ENCODE measurements around the gene DUSP2. TPM values are rescaled to one million over a fixed set of nuclear protein-coding genes. Genes with fewer than 3 reads are reported as not detected.

Gene DUSP2
- total RNA-seq, 1 donor, result 3.3 TPM

DNA sequence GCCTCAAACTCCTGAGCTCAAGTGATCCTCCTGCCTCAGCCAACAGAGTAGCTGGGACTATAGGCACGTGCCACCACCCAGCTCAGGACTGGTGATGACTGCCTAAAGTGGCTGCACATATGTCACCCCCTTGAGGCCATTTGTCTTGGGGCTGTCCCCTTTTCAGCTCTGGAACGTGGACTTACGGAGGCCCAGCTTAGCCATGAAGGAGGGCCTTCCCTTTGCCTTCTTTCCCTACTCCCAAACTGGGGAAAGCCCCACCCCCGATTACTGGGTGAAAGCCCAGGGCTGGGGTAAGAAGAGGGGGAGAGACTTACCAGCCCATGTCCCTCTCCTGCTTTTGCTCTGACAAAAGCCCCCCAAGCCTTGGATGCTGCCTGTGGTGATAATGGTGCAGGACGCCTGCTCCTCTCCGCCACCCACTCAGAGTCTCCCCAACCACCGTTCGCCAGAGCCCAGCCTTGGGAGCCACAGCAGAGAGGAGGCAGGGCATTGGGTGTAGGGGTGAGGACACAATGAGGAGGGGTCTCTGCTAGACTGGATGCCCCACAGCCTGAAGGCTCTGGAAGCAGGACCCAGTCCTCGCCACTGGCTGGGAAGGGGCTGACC, 2.5 kb upstream of the DUSP2 start:
- no peak overlapping the region for H3K4me3 ChIP-seq (ENCODE audit: insufficient read depth, low read length)
- H3K4me2 ChIP-seq (ENCODE audit: insufficient read depth, low read length), result no peak overlapping the region
- no peaks in the 10 kb centered on the region for H3K9me3 ChIP-seq (ENCODE audit: low read depth, low read length)
- DNase-seq (ENCODE audit: insufficient read length, low spot score, missing footprints), result peak; percentile 70
- H3K27ac ChIP-seq (ENCODE audit: low read depth, low read length), result peak overlapping the region; percentile 66
- H3K4me1 ChIP-seq (ENCODE audit: insufficient read depth, low read length), result peaks cover 34% of the 10 kb centered on the region
- peaks cover 3% of the 10 kb centered on the region for H4K20me1 ChIP-seq (ENCODE audit: insufficient read depth, low read length)
- TF ChIP-seq, protein P1, sequence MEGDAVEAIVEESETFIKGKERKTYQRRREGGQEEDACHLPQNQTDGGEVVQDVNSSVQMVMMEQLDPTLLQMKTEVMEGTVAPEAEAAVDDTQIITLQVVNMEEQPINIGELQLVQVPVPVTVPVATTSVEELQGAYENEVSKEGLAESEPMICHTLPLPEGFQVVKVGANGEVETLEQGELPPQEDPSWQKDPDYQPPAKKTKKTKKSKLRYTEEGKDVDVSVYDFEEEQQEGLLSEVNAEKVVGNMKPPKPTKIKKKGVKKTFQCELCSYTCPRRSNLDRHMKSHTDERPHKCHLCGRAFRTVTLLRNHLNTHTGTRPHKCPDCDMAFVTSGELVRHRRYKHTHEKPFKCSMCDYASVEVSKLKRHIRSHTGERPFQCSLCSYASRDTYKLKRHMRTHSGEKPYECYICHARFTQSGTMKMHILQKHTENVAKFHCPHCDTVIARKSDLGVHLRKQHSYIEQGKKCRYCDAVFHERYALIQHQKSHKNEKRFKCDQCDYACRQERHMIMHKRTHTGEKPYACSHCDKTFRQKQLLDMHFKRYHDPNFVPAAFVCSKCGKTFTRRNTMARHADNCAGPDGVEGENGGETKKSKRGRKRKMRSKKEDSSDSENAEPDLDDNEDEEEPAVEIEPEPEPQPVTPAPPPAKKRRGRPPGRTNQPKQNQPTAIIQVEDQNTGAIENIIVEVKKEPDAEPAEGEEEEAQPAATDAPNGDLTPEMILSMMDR (IDR thresholded peaks at IDR 0.05; ENCODE audit: extremely low read depth, low read depth, low read length), result no peak
- H3K27me3 ChIP-seq (ENCODE audit: insufficient read depth, low read length), result no peaks in the 10 kb centered on the region
- no peak overlapping the region for H2AFZ ChIP-seq (ENCODE audit: low read length)
- H3K79me2 ChIP-seq (ENCODE audit: insufficient read depth, low read length), result peaks cover 5% of the 10 kb centered on the region
- no peaks in the 10 kb centered on the region for H3K36me3 ChIP-seq (ENCODE audit: insufficient read depth, low read length)

DNA sequence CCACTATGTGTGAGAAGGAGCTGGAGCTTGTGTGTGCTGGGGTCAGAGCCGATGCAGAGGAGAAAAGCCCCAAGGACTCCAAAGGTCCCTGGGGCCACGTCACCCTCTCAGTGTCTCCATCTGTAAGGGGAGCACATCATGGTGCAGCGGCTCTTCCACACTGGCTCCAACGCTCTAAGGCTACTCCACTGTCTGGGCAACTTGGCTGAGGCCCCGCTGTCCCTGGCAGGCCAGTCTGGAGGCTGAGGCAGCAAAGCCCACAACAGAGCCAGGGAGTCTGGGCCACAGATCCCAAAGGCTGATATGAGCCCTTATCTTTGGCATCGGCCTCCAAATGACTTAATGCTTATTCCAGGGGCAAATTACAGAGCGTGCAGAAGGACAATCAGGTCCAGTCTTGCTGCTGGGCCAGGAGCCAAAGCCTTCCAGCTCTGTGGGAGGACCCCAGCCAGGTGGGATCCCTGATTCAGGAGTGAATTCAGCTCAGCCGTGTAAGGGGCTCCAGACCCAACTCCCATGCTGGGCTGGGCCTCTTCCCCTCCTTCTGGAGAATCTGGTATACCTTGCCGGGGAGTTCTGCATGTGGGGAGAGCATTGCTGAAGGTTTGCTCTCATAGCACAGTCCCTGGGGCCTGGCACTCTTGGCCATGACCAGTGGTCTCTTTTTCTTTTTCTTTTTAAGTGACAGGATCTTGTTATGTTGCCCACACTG, 1.8 kb upstream of the DUSP2 start:
- Histone ChIP-seq H3K4me1 (ENCODE audit: insufficient read depth, low read length) (peaks cover 34% of the 10 kb centered on the region), H3K79me2 (ENCODE audit: insufficient read depth, low read length) (peaks cover 5% of the 10 kb centered on the region), H3K27ac (ENCODE audit: low read depth, low read length) (peak overlapping the region; percentile 25), H3K27me3 (ENCODE audit: insufficient read depth, low read length) (no peaks in the 10 kb centered on the region), H2AFZ (ENCODE audit: low read length) (no peak overlapping the region), H3K9me3 (ENCODE audit: low read depth, low read length) (no peaks in the 10 kb centered on the region), H4K20me1 (ENCODE audit: insufficient read depth, low read length) (peaks cover 3% of the 10 kb centered on the region), H3K4me3 (ENCODE audit: insufficient read depth, low read length) (no peak overlapping the region), H3K36me3 (ENCODE audit: insufficient read depth, low read length) (no peaks in the 10 kb centered on the region), H3K4me2 (ENCODE audit: insufficient read depth, low read length) (no peak overlapping the region)
- TF ChIP-seq, protein P1 (IDR thresholded peaks at IDR 0.05; ENCODE audit: extremely low read depth, low read depth, low read length), result no peak
- DNase-seq (ENCODE audit: insufficient read length, low spot score, missing footprints), result peak; percentile 87

DNA sequence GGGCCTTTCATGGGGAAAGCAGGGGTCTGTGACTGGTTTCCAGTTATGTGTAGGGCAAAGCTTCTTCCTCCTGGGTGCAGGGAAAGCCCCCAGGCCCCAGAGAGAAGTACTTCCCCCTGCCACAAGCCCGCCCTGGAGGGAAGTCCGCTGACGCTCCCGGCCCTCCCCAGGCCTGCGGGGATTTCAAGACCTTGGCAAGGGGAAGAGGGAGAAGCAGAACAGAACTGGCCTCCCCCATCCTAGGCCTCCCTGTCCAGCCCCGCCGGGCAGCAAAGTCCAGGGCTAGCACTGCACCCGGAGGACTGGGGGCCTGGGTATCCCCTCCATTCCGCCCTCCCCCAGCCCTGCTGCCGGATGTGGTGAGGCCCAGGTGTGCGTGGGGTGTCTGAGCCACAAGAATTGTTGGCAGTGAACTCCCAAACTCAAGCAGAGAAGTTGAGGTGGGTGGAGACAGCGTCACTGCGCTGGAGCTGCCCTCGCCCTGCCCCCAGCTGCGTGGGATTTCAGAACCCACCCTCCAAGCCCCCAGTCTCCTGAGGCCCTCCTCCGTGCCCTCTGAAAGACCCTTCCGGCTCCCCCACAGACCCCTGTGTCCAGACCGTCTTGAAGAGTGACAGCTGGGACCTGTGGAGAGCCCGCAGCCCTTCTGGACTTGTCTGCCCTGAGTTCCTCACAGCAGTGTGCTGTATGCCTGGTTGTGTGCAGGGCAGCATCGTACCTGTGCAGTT, 1.1 kb upstream of the DUSP2 start:
- Histone ChIP-seq H3K9me3 (ENCODE audit: low read depth, low read length) (no peaks in the 10 kb centered on the region), H3K36me3 (ENCODE audit: insufficient read depth, low read length) (no peaks in the 10 kb centered on the region), H3K4me1 (ENCODE audit: insufficient read depth, low read length) (peaks cover 34% of the 10 kb centered on the region), H3K4me2 (ENCODE audit: insufficient read depth, low read length) (no peak overlapping the region), H3K27ac (ENCODE audit: low read depth, low read length) (peak overlapping the region; percentile 25), H3K27me3 (ENCODE audit: insufficient read depth, low read length) (no peaks in the 10 kb centered on the region), H4K20me1 (ENCODE audit: insufficient read depth, low read length) (peaks cover 3% of the 10 kb centered on the region), H3K79me2 (ENCODE audit: insufficient read depth, low read length) (peaks cover 5% of the 10 kb centered on the region), H2AFZ (ENCODE audit: low read length) (no peak overlapping the region), H3K4me3 (ENCODE audit: insufficient read depth, low read length) (no peak overlapping the region)
- TF ChIP-seq, protein P1 (IDR thresholded peaks at IDR 0.05; ENCODE audit: extremely low read depth, low read depth, low read length), result no peak
- DNase-seq (ENCODE audit: insufficient read length, low spot score, missing footprints), result peak; percentile 90

DNA sequence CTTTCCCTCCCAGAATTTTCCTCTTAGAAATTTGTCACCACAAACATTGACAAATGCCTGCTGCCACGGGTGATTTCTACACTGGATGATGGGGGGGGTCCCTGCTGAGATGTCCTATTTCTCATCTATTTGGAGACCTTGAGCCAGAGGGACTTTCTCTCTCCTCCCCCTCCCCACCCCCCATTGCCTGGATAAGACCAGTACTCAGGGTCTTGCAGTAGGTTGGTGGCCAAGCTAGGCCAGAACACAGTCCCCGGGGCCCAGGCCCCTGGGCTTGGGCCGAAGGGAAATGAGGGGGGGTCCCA, 560 bp upstream of the DUSP2 start:
- H3K4me1 ChIP-seq (ENCODE audit: insufficient read depth, low read length), result peaks cover 34% of the 10 kb centered on the region
- H4K20me1 ChIP-seq (ENCODE audit: insufficient read depth, low read length), result peaks cover 3% of the 10 kb centered on the region
- H2AFZ ChIP-seq (ENCODE audit: low read length), result no peak overlapping the region
- no peak overlapping the region for H3K27ac ChIP-seq (ENCODE audit: low read depth, low read length)
- H3K9me3 ChIP-seq (ENCODE audit: low read depth, low read length), result no peaks in the 10 kb centered on the region
- H3K79me2 ChIP-seq (ENCODE audit: insufficient read depth, low read length), result peaks cover 5% of the 10 kb centered on the region
- H3K36me3 ChIP-seq (ENCODE audit: insufficient read depth, low read length), result no peaks in the 10 kb centered on the region
- TF ChIP-seq, protein P1 (IDR thresholded peaks at IDR 0.05; ENCODE audit: extremely low read depth, low read depth, low read length), result no peak
- peak overlapping the region; percentile 80 for H3K4me2 ChIP-seq (ENCODE audit: insufficient read depth, low read length)
- peak overlapping the region; percentile 76 for H3K4me3 ChIP-seq (ENCODE audit: insufficient read depth, low read length)
- DNase-seq (ENCODE audit: insufficient read length, low spot score, missing footprints), result no peak
- H3K27me3 ChIP-seq (ENCODE audit: insufficient read depth, low read length), result no peaks in the 10 kb centered on the region

All from osteoblast (primary cell).